NCI-H2227 (cell line): ENCODE measurements around the gene UMOD.
A peak's percentile ranks its signal among the peaks of the same experiment; 100 is the strongest.

ENCODE experiments used
- DNase-seq: peaks from one replicate; lab custom pipeline; 2025; ENCODE audit not compliant: unreplicated experiment; lab: John Stamatoyannopoulos, UW

UMOD gene

DNA sequence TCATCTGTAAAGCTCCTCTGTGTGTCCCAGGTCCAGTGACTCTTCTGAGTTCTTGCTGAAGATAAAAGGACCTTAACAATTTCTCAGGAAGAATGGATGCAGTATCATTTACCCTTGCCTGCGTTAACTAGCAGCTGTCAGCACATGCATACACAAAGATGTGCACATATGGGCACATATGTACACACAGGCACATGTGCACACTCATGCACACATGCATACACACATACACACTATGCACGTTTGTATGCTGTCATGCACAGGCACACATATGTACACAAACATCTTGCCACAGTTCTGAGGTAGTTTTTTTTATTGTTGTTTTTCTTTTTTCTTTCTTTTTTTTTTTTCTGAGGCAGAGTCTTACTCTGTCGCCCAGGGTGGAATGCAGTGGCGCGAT, 50.1 kb downstream of the UMOD start:
- DNase-seq = no peak

DNA sequence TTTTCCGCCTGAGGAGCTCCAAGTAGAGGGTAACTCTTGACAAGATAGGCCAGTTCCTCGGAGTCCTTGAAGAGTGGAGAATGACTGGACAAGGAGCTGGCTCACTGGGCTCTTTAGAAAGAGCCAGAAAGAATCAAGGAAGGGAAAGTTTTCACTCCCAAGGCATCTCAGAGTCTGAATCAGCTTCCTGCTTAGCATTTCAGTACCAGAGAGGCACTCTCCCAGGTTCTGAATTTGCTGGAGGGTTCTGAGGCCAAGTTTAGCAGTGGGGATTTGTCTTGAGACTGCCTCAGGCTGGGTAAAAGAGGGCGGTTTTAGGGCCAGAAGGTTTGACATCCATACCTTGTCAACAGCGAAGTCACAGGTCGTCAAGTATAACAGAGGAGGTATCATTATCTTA, 50.7 kb downstream of the UMOD start:
- no peak for DNase-seq

DNA sequence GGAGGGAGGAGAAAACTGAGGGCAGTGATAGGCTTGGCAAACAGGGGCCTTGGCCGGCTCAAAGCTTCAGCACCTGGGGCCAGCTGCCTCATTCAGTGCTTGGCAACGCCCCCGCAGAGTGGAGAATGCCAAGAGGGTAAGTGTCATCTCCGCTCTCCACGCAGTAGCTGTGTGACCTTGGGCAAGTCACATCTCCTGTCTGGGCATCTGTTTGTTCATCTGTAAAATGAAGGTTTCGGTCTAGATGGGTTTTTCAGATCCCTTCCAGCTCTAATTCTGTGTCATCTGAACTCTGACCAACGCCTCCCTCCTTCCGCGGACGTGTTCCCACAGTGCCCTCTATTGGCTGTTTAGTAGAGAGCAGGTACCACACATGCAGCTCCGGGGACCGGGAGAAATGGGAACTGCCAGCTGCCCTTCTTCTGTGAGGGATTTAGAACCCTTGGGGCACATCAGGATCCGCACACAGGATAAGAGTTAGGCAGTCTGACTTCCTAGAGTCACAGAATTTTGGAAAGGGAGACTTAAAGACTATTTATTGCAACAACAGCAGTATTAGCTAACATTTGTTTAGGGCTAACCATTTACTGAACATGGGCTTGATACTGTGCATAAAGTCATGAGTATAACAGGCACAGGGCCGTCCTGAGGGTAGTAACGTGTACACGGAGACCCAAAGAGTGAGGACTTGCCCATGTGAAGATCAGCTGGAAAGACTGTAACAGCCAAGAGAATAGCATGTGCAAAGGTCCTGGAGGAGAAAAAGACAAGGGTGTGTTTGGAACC, 52.0 kb downstream of the UMOD start:
- DNase-seq = peak; percentile 78

DNA sequence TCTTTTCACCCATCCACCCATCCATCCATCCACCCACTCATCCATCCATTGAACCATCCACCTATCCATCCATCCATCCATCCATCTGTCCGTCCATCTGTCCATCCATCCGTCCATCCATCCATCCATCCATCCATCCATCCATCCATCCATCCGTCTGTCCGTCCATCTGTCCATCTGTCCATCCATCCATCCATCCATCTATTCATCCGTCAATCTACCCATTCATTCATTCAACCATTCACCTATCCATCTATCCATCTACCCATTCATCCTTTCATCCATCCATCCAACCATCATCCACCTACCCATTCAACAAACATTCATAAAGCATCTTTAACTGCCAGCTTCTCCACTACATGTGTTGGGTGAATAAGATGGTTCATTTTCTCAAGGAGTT, 54.1 kb downstream of the UMOD start:
- no peak for DNase-seq

DNA sequence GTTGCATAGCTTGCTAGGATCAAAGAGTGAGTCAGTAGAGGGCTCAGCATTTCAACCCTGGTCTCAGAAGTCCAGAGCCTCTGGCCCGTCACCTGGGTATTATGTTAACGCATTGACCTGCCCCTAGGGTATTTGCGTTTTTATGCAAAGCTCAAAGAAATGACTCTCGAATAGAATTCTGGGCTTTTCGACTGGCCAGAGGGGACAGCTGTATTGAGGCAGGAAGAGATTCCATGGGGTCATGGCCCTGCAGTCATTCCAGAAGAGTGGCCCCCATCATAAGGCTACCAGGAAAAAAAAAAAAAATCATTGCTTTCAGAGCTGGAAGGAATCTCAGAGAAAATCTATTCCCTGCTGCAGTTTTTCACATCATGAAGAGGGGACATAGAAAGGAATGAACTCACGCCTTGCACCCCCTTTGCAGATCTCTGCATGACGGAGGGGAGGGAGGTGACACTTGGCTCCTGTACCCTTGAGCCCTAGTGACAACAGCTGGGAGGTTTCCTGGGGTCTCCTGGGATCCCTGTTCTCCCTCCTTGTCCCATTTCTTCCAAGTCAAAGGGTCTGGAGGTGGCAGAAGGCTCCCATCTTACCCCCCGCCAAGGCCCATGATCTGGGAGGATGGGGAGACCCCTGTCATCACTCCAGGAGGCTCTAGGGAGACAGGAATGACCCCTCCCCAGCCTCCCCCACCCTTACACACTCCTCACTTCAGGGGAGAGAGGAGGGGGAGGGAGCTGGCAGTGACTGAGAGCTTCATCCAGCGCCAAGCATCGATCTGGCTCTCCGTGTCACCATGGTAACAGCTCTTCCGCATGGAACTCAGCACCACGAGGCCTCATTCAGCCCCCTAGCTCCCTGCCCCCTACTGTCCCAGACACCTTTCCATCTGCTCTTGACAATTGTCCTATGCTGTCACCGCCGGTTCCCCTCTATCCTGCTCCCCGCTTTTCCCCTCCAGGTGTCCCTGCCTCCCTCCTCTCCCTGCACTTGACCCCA, 61.0 kb downstream of the UMOD start:
- DNase-seq = peak; percentile 57

DNA sequence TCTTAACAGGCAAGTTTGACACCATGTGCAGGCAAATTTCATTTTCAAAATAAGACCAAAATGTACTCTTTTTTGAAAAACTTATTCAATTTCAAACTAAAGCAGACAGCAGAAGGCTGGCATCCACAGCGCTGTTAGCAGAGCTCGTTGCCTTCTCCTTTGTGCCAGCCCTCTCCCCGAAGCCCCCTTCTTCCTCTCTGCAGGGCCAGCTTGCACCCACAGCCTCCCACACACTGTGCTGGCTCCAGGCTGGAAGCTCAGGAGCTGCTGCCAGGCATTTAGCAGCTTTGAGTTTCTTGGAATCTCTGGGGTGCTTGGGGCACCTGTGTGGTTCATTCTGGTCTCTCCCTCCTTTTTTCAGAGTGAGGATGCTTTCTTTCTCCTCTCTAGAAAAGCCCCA, 62.9 kb downstream of the UMOD start:
- no peak for DNase-seq

DNA sequence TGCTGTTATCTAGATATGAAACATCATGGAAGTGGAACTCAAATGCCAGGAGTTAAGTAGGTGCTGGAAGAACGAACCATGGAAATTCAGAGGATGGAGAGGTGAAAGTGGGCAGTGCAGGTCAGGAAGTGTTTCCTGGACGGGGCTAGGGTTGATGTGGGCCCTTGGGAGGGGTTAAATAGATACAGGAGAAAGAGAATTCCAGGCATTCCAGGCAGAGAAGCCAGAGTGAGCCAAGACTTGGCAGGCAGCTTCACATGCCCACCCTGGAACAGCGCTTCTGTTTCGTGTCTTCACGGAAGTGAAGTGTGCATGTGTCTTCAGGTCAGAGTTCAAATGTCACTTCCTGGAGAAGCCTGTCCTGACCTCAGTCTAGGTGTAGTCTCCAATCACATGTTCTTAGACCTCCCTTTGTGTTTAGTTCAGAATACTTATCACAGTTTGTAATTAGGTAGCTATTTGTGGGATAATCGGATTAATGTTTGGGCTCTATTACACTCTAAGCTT, 66.5 kb downstream of the UMOD start:
- no peak for DNase-seq
